Gastrocnemius medialis (tissue), 4 donors: ENCODE data around the gene CALU.

Experiments used
- CTCF ChIP-seq, 5 experiments: fragments of 450-650 bp in 3 of 5; fragments of 200-600 bp in 2 of 5; sonication (generic) in 2 of 5; IDR thresholded peaks in 4 of 5; conservative IDR thresholded peaks in 1 of 5; 1 replicate in 4 of 5; 2 replicates in 1 of 5; pipeline ENCODE4 v1.5.1; 2016 to 2019; ENCODE audit warnings: antibody characterized with exemption in 5 of 5, mild to moderate bottlenecking in 3 of 5, moderate library complexity in 3 of 5
- POLR2A ChIP-seq, 2 donors: fragments of 450-650 bp; IDR thresholded peaks; one replicate each; pipeline ENCODE4 v1.6.1; 2017; ENCODE audit warnings: antibody characterized with exemption in 2 of 2, mild to moderate bottlenecking in 2 of 2, moderate library complexity in 2 of 2

- TF ChIP-seq POLR2A (IDR thresholded peaks at IDR 0.05), result no peak
- TF ChIP-seq CTCF (IDR thresholded peaks at IDR 0.05 in 4 of 5, conservative IDR thresholded peaks at IDR 0.05 in 1 of 5), result no peak
These were observed 4.3 kb upstream of the CALU start for GRCh38 chr7:128734890-128735289.
